Activated CD4-positive, CD25-positive, alpha-beta regulatory T cell treated with anti-CD3 and anti-CD28 coated beads, Interleukin-2, amount 50 U/mL, for 24 hours (primary cell): ENCODE results near the gene ZMYM2.

Experiments used
- ATAC-seq, 2 donors: fragments of 150-1000 bp; cut with Tn5 transposase; one replicate each; pipeline ENCODE4 v1.10.0; 2021; ENCODE audit warnings: mild to moderate bottlenecking in 1 of 2, moderate library complexity in 1 of 2

ZMYM2 gene

DNA sequence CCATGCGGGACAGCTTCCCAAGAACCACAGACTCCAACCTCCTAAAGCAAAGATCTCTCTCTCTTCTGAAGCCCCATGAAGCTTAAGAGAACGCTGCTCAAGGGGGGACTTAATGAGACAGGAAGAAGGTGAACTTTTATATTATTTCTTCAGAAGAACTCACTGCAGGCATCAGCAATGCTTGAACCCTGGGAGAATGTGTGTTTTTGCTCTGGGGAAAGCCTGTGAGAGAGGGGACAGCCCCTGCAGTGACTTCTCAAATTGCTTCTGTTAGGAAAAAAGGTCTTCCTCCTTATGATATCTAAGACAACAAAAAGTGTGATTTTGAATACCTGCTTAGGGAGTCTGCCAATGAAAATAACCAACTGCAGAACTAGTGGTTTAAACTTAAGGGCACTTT lies 179.3 kb downstream of the ZMYM2 start:
- ATAC-seq: no peak

- ATAC-seq: no peak
These were observed 182.0 kb downstream of the ZMYM2 start for GRCh38 chr13:20140487-20140886.
